ENCODE data around the gene FITM2. TPM values are rescaled to one million over a fixed set of nuclear protein-coding genes. Genes with fewer than 3 reads are reported as not detected.
"Not testable (repeated sequence)": the region's sequence is repeated elsewhere in the genome, so short reads cannot be mapped to it uniquely, and the experiment has no call there.

FITM2 gene
- total RNA-seq, 1 donor from 2014 or later, result 4.5 TPM

- no peak for FAIRE-seq
- TF ChIP-seq, protein P1, sequence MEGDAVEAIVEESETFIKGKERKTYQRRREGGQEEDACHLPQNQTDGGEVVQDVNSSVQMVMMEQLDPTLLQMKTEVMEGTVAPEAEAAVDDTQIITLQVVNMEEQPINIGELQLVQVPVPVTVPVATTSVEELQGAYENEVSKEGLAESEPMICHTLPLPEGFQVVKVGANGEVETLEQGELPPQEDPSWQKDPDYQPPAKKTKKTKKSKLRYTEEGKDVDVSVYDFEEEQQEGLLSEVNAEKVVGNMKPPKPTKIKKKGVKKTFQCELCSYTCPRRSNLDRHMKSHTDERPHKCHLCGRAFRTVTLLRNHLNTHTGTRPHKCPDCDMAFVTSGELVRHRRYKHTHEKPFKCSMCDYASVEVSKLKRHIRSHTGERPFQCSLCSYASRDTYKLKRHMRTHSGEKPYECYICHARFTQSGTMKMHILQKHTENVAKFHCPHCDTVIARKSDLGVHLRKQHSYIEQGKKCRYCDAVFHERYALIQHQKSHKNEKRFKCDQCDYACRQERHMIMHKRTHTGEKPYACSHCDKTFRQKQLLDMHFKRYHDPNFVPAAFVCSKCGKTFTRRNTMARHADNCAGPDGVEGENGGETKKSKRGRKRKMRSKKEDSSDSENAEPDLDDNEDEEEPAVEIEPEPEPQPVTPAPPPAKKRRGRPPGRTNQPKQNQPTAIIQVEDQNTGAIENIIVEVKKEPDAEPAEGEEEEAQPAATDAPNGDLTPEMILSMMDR (IDR thresholded peaks at IDR 0.05; ENCODE audit: insufficient read depth, low read length, severe bottlenecking), result no peak
Observed at GRCh38 chr20:44328428-44328827, 17.4 kb upstream of the FITM2 start.

GRCh38 chr20:44327748-44328147, 16.7 kb upstream of the FITM2 start:
- not testable (repeated sequence) for DNase-seq (ENCODE audit: low read depth); H3K36me3 ChIP-seq (ENCODE audit: control insufficient read depth, insufficient read depth, low read length); H3K4me3 ChIP-seq (ENCODE audit: low read depth, low read length); H3K27me3 ChIP-seq (ENCODE audit: control insufficient read depth, insufficient read depth, low read length); FAIRE-seq

More at GRCh38 chr20:44328428-44328827, 17.4 kb upstream of the FITM2 start:
- no peak for DNase-seq (ENCODE audit: low read depth)
- H3K36me3 ChIP-seq (ENCODE audit: control insufficient read depth, insufficient read depth, low read length), result no peaks in the 10 kb centered on the region
- no peaks in the 10 kb centered on the region for H3K27me3 ChIP-seq (ENCODE audit: control insufficient read depth, insufficient read depth, low read length)
- no peak overlapping the region for H3K4me3 ChIP-seq (ENCODE audit: low read depth, low read length)

DNA sequence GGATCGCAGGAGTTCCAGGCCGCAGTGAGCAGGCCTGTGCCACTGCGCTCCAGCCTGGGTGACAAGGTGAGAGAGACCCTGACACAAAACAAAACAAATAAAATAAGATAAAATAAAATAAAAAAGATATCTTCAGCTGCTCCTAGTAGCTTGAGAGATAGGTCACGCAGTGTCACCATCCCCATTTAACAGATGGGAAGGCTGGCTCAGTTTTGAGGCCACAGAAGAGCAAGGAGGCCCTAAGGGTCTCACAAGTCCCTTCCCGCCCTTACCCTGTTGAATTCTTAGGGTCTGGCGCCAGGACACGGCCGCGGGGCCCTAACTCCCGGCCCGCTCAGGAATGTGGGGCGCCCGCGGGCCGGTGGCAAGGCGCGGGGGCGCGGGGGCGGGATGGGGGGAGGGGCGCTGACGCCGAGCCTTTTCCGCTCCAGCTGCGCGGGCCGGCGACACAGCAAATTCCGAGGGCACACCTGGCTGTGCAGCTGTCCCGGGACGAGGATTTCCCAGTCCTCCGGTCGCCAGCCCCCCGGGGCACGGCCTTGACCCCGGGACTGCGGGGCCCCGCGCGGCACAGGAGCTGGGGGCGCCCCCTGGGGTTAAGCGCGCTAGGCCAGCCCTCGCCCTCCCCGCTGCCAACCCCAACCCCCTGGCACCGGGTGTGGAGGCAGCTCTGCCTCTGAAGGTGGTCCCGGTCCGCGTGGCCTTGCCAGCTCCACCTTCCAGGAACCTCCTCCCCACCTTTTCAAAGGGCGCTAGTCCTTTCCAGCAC, 15.6 kb upstream of the FITM2 start:
- Histone ChIP-seq H3K36me3 (ENCODE audit: control insufficient read depth, insufficient read depth, low read length) (no peaks in the 10 kb centered on the region), H3K27me3 (ENCODE audit: control insufficient read depth, insufficient read depth, low read length) (no peaks in the 10 kb centered on the region), H3K4me3 (ENCODE audit: low read depth, low read length) (peak overlapping the region; percentile 25)
- DNase-seq (ENCODE audit: low read depth), result no peak
- TF ChIP-seq, protein P1 (IDR thresholded peaks at IDR 0.05; ENCODE audit: insufficient read depth, low read length, severe bottlenecking), result peak; percentile 8
- FAIRE-seq, result no peak

GRCh38 chr20:44324343-44324742, 13.3 kb upstream of the FITM2 start:
- FAIRE-seq, result no peak
- Histone ChIP-seq H3K27me3 (ENCODE audit: control insufficient read depth, insufficient read depth, low read length) (no peaks in the 10 kb centered on the region), H3K4me3 (ENCODE audit: low read depth, low read length) (no peak overlapping the region), H3K36me3 (ENCODE audit: control insufficient read depth, insufficient read depth, low read length) (no peaks in the 10 kb centered on the region)
- peak; percentile 5 for DNase-seq (ENCODE audit: low read depth)
- TF ChIP-seq, protein P1 (IDR thresholded peaks at IDR 0.05; ENCODE audit: insufficient read depth, low read length, severe bottlenecking), result no peak

GRCh38 chr20:44319839-44320422, 8.9 kb upstream of the FITM2 start:
- H3K27me3 ChIP-seq (ENCODE audit: control insufficient read depth, insufficient read depth, low read length), result no peaks in the 10 kb centered on the region
- H3K36me3 ChIP-seq (ENCODE audit: control insufficient read depth, insufficient read depth, low read length), result no peaks in the 10 kb centered on the region
- no peak for FAIRE-seq
- TF ChIP-seq, protein P1 (IDR thresholded peaks at IDR 0.05; ENCODE audit: insufficient read depth, low read length, severe bottlenecking), result no peak
- H3K4me3 ChIP-seq (ENCODE audit: low read depth, low read length), result no peak overlapping the region
- DNase-seq (ENCODE audit: low read depth), result no peak

- DNase-seq (ENCODE audit: low read depth) (no peak), FAIRE-seq (no peak)
- TF ChIP-seq, protein P1 (IDR thresholded peaks at IDR 0.05; ENCODE audit: insufficient read depth, low read length, severe bottlenecking), result no peak
- no peaks in the 10 kb centered on the region for H3K27me3 ChIP-seq (ENCODE audit: control insufficient read depth, insufficient read depth, low read length)
- H3K36me3 ChIP-seq (ENCODE audit: control insufficient read depth, insufficient read depth, low read length), result no peaks in the 10 kb centered on the region
- H3K4me3 ChIP-seq (ENCODE audit: low read depth, low read length), result no peak overlapping the region
Observed at GRCh38 chr20:44314870-44315269, 3.9 kb upstream of the FITM2 start.
